Fibroblast of pulmonary artery (primary cell): ENCODE results near the gene ELN.

Source experiments
- DNase-seq: peaks from one replicate; pipeline ENCODE4 v3.0.0-alpha.2; 2010; ENCODE audit warnings: low read depth
- H3K4me3 ChIP-seq: replicated peaks from 2 replicates; pipeline ENCODE4 v1.5.1; 2011; ENCODE audit warnings: low read depth, mild to moderate bottlenecking, control low read depth, low read length, moderate library complexity
- TF ChIP-seq, protein P1 (sequence below): IDR thresholded peaks from 2 replicates; pipeline ENCODE4 v1.5.1; 2011; ENCODE audit warnings: mild to moderate bottlenecking, control low read depth, low read length, inconsistent platforms; ENCODE audit errors: missing control alignments

The ELN gene

DNA sequence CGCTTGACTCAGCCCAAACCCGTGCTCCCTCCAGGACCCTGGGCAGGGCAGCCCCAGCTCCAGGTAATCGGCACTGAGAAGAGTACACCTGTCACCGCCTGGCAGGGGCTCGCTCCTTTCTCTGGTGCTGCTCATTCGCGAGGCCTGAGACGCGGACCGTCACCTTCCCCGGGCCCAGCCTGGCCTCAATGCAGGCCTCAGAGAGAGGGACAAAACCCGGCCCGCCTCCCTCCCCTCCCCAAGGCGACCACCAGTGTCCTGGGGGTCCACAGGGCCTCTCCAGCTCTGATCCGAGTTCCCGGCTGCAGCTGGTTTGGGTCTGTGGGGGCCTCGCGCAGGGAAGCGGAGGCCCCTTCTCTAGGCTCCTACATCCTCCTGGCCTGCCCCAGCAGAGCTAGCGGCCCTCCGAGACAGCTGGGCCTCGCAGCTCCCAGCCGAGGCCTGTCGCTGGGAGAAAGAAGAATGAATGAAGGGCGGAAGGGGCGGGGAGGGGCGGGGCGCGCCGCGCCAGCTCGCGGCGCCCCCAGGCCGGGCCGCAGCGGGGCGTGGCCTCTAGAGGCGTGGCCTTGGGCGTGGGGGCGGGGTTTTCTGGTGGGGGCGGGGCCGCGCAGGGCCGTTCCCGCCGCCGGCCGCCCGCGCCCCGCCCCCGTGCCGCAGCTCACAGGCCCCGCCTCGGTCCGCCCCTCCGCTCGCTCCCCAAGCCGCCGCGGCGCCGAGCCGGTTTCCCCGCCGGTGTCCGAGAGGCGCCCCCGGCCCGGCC, 55.3 kb downstream of the ELN start, which contains the start of gene LIMK1:
LIMK1 (plus strand) TSS at position 688 of the 760 bp plus-strand sequence. CDS start 187 bp downstream, outside the sequence.
- peak; percentile 82 for DNase-seq
- TF ChIP-seq, protein P1, sequence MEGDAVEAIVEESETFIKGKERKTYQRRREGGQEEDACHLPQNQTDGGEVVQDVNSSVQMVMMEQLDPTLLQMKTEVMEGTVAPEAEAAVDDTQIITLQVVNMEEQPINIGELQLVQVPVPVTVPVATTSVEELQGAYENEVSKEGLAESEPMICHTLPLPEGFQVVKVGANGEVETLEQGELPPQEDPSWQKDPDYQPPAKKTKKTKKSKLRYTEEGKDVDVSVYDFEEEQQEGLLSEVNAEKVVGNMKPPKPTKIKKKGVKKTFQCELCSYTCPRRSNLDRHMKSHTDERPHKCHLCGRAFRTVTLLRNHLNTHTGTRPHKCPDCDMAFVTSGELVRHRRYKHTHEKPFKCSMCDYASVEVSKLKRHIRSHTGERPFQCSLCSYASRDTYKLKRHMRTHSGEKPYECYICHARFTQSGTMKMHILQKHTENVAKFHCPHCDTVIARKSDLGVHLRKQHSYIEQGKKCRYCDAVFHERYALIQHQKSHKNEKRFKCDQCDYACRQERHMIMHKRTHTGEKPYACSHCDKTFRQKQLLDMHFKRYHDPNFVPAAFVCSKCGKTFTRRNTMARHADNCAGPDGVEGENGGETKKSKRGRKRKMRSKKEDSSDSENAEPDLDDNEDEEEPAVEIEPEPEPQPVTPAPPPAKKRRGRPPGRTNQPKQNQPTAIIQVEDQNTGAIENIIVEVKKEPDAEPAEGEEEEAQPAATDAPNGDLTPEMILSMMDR: no peak
- peak within 1 kb of the TSS; percentile 66 for H3K4me3 ChIP-seq

DNA sequence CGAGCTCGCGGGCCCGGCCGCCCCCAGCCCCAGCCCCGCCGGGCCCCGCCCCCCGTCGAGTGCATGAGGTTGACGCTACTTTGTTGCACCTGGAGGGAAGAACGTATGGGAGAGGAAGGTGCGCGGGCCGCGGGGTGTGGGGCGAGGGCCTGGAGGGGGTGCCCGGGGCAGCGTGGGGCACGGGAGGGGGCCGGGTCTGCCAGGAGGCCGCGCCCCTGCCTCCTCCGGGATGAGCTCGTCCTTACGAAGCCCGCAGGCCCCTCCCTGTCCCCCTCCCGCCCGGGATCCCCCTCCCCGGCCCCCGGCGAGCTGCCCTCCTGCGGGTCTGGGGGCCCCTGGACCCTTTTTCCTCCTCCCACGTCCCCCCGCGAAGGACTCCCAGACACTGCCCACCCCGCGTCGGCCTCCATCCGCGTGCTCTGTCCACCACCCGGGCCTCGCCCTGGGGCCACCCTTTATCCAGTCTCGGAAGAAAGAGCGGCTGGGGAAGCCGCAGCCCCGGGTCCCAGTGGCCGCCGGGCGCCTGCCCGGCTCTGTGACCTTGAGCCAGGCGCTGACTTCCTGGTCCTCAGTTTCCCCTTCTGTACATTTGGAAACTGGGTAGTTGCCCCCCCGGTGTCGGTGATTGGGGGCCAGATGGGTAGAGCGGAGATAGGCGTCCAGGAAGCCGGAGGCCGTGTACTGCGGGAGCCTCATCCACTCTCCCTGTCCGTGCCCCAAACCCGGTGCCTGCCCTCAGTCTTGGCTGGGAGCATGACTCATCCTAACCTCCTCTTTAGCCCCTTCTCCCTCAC, 56.2 kb downstream of the ELN start:
- DNase-seq: peak; percentile 48
- TF ChIP-seq, protein P1: no peak
- H3K4me3 ChIP-seq: peak overlapping the region; percentile 66

GRCh38 chr7:74084722-74085578, 57.0 kb downstream of the ELN start:
- no peak for DNase-seq
- TF ChIP-seq, protein P1: no peak
- peak overlapping the region; percentile 66 for H3K4me3 ChIP-seq

DNA sequence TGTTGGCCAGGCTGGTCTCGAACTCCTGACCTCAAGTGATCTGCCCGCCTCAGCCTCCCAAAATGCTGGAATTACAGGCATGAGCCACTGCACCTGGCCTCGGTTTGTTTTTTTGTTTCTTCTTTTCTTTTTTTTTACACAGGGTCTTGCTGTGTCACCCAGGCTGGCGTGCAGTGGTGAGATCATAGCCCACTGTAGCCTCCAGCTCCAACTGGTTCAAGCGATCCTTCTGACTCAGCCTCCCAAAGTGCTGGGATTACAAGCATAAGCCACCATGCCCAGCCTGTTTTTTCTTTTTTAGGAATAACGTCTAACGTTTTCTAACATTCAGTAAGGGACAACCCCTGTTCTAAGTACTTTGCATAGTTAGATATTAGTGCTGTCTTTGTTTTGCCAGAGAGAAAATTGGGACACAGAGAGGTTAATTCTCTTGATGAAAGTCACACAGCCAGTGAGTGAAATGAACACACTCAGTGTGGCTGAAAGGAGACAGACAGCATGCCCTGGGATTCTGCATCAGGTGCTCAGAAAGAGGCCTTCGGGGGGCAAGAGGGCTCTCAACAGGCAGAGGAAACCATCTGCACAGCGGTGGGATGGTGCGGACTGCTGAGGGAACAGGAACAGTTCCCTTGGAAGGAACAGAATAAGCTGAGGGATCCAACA, 59.9 kb downstream of the ELN start:
- no peak for DNase-seq
- TF ChIP-seq, protein P1: no peak
- no peak overlapping the region for H3K4me3 ChIP-seq

DNA sequence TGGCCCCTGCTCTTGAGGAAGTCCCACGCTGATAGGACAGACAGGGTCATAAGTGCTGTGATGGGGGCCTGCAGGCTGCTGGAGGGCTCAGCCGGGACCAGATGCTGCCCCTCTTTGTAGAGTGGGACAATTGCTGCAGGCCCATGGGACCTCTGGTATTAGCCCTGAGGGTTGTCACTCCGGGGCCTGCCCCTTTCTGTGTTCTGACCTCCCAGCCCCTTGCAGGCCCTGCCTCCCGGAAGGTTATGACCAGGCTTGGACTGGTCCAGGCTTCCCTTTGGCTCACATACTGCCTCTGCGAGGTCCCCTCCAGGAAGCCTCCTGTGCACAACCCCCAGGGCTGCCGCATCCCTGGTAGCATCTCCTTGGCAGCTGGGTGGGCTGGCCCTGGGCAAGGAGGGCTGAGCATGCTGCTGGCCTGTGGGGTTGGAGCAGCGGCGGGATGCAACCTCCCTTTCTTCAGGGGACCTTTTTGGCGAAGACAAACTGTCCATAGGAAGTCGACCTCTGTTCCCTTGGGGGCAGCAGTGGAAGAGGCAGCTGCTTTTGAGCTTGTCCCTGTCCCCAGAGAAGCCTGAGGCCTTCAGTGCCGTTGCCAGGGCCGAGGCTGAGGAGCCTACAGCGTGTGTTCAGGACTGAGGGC, 64.5 kb downstream of the ELN start:
- DNase-seq: no peak
- TF ChIP-seq, protein P1: no peak
- no peak overlapping the region for H3K4me3 ChIP-seq
